GM21381 (cell line): ENCODE data around the gene WDR89.
"Not testable (repeated sequence)": the region's sequence is repeated elsewhere in the genome, so short reads cannot be mapped to it uniquely, and the experiment has no call there.

Experiments
- ATAC-seq: cut with Tn5 transposase; IDR thresholded peaks from one replicate; pipeline ENCODE4 v1.9.1; 2021; ENCODE audit warnings: mild to moderate bottlenecking, moderate library complexity; ENCODE audit not compliant: unreplicated experiment

The WDR89 gene

DNA sequence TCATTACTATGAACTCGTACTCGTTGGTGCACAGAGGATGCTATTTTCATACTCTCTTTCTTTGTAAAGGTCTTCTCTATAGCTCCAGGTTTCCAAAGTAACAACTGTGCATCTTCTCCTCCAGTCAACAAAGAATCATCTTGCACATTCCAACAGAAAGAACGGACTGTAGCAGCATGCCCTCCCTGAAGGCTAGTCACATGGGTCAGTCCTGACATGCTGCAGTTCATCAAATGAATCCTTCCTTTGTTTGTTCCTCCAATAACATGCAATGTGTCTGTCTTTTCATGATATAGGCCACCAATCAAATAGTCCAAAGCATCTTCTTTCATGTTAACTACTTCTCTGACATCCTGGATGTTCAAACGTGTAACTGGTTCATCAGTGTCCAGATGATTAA lies 42.9 kb downstream of the WDR89 start:
- ATAC-seq, result no peak

DNA sequence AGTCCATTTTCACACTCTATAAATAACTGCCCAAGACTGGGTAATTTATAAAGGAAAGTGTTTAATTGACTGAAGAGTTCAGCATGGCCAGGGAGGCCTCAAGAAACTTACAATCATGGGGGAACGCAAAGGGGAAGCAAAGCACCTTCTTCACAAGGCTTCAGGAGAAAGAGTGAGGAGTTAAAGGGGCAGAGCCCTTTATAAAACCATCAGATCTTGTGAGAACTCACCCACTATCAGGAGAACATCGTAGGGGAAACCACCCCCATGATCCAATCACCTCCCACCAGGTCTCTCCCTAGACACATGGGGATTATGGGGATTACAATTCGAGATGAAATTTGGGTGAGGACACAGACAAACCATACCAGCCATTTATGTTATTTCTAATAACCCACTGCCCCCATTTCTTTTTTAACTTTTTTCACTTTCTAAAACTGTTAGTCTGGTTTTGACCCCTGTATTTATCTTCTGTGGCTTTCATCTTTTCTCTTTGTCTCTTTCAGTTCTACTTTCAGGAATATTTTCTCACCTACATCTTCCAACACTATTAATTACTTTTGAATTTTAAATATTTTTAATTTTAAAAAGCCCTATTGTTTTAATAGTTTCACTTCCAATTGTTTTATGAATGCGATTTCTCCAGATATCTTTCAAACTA lies 44.5 kb downstream of the WDR89 start:
- no peak for ATAC-seq

DNA sequence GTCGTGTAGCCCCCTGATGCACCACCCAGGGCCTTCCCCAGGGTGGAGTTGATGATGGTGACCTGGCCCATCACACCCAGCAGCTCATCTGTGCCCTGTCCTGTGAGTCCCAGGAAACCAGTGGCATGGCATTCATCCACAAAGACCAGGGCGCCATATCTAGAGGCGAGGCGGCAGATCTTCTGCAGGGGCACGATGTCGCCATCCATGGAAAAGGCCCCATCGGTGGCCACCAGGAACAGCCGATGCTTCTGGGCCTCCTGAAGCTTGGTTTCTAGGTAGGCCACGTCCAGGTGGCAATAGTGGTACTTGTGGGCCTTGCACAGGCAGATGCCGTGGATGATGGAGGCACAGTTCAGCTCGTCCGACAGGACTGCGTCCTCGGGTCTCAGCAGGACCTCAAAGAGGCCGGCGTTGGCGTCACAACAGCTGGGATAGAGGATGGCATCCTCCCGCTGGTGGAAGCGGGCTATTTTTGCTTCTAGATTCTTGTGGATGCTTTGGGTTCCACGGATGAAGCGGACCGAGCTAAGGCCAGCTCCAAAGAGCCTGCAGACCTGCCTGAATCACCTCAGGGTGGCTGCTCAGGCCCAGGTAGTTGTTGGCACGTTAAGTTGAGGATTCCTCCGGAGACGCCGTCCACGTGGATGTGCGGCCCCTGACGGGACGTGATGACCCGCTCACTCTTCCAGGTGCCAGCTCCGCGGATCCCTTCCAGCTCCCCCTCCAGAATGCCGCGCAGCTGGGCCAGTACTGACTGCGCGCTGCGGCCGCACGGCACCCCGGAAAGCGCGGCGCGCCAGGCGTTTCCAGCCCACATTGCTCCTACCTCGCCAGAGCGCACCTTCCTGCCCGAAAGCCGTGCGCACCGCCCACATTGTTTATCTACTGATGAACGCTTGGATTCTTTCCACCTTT lies 47.0 kb downstream of the WDR89 start:
- ATAC-seq, result no peak

DNA sequence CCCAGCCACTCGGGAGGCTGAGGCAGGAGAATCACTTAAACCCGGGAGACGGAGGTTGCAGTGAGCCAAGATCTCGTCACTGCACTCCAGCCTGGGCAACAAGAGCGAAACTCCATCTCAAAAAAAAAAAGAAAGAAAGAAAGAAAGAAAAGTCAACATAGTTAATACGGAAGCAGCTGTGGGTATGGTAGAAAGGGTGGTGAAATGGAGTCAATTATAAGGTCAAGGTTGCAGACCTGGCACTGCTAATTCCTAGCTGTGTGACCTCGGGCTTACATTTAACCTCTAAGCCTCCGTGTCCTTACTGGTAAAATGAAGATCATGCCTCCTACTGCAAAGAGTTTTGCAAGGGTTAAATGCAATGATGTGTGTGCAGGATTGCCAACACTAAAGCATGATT lies 58.6 kb downstream of the WDR89 start:
- ATAC-seq, result not testable (repeated sequence)

DNA sequence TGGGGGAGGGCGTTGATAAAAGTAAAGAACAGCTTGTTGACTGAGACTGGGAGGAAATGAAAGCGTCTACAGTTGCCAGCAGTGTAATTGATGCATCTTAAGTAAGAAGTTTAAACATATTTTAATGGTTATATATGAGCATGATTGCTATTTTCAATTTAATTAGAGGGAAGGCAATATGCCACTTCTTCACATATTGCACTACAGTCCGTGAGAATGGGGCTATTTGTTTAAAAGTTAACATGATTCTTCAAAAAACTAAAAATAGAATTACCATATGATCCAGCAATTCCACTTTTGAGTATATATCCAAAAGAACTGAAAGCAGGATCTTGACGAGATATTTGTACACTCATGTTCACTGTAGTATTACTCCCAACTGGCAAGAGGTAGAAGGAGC lies 60.2 kb downstream of the WDR89 start:
- ATAC-seq, result no peak

DNA sequence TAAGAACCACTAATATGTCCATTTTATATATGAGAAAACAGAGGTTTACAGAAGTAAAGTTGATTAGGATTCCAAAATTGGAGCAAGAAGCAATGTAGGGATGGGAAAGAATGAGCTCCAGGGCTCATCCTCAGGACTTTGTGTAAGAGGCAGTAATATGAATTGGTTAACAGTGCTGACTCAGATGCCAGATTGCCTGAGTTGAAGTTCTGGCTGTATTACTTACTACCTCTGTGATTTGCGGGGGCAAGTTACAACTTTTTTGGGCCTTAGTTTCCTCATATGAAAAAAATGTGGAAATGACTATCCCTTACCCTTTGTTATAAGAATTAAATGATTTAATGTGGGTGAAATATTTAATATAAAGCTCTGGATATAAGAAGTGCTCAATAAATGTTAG lies 63.4 kb downstream of the WDR89 start:
- ATAC-seq, result no peak

DNA sequence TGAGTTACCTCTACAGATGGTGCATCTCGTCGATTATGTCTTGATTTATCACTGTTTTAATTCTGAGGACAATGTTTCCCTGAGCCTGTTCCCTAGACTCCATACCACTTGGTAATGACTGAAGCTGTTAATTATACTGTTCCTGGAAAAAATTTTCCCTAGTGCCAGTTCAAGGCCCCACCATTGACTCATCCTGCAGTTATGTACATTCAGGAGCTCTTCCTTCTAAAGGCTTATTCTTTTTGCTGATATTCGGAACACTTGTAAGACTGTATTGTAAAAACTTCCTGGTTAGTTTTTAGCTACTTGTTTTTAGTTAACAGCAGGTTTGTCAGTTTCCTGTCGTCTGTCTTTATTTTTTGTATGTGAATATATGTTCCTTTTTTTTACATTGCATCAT lies 68.1 kb downstream of the WDR89 start:
- ATAC-seq, result no peak

DNA sequence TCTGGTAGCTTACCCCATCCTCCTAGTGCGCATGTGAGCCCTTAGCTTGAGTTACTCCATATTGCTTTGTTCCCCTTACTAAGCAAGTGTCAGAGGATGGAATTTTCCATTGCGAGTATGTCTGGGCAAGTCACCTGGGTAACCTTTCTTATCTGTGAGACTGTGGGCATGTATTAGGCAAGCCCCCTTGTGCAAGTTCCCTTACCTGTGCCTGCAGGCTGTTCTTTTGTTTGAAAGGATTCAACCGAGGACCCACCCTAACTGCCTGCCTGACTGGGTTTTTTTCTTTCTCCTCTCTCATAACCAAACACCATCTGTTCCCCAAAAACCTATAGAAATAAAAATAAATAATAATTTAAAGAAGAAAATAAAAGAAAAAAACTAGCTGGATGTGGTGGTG lies 76.2 kb downstream of the WDR89 start:
- ATAC-seq, result no peak

DNA sequence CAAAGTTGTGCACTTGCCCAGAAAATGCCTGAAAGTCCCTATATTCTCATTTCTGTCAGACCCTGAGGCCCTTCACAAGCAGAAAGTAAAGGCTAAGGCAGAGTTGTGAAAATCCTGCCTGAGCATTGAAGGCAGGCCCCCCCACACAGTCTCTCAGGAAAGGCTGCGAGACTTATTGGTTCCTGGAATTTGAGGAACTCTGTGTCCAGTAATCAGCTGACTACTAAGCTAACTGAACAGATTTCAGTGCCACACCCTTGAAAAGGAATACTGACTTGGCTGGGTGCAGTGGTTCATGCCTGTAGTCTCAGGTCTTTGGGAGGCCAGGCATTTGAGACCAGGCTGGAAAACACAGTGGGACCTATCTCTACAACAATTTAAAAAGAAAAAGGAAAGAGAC lies 77.4 kb downstream of the WDR89 start:
- ATAC-seq, result no peak

DNA sequence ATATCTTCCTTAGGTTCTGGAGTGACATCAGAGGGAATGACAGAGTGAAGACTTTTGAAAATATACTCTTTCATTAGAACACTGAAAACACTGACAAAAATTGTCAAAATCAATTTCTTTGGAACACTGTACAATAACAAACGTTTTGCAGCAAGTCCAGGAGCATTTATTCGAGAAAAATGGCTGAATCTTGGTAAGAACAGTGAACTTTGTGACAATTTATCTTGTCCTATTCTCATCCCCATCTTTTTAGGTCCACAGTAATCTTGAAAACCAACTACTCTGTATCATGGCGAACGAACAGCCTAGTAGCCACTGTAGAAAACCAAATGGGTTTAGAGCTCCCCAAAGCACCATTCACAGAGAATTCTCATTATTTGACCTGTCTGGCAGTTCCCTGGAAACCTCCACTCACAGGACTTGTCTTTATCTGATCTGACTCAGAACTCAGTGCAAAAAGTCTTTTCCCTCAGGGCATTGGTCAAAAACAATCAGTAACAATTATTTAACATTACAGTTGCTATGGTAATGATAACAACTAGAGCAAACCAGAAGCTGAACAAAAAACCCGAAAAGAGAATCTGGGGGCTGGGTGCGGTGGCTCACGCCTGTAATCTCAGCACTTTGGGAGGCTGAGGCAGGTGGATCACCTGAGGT lies 78.2 kb downstream of the WDR89 start:
- no peak for ATAC-seq

DNA sequence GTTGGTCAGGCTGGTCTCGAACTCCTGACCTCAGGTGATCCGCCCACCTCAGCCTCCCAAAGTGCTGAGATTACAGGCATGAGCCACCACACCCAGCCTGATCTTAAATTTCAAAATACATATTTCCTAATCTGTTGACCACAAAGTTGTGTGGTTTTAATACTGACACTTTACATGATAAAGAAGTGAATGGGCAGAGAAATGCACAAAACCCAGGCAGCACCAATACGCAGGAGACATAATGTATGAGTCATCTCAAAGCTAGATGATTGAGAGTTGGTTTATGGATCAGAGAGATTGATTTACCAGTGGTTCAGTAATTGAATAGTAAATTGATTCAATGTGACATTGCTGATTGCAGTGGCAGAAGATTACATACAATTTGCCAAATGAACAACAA lies 79.3 kb downstream of the WDR89 start:
- ATAC-seq, result no peak

DNA sequence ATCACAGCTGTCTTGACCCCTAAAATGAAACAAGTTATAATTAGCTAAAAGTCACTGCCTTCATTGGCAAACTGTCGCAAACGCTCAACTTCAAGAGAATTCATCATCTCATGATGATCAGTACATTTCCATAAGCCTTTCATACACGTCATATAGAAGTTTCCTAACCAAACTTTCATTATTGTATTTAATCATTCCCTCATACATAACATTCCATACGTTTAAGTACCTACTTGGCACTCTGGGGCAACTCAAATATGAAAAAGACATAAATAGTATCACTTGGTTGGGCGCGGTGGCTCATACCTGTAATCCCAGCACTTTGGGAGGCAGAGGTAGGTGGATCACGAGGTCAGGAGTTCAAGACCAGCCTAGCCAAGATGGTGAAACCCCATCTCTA lies 86.1 kb downstream of the WDR89 start:
- no peak for ATAC-seq

DNA sequence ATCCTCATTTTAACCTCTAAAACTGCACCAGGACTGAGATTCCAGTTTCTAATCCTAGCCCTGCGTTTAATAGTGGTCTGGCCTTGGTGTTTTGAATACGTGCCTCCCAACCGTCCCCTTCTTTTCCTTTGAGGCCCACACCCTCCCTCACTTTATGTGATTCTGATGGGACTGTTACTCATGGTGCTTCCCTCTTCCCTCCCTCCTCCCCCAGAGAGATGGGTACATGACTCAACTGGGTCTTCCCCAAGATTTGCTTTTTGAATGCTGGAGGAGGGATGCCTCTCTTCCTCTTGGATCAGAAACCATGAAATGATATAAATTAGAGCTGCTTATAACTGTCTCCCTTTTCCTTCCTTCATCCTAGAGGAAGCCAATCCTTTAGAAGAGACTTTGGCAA lies 90.3 kb downstream of the WDR89 start:
- no peak for ATAC-seq

DNA sequence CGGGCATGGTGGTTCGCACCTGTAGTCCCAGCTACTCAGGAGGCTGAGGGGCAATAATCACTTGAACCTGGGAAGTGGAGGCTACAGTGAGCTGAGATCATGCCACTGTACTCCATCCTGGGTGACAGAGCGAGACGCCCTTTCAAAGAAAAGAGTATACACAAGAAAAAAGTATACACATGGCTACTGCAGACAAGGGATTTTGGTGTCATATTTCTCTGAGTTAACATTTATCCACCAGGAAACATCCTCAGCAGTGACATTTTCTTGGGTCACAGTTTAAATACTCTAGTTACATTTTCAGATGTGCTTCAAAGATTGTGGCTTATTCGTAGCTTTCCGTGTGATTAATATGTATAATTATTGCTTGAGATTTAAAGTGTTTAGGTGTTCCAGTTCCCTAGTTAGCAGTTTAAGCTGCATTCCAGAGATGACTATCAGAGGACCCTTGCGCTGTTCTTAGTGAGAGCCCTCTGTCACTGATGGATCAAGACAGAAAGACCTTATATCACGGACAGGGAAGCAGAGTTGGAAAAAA lies 93.8 kb downstream of the WDR89 start:
- no peak for ATAC-seq
